ENCODE data around the gene VPS25.

DNA sequence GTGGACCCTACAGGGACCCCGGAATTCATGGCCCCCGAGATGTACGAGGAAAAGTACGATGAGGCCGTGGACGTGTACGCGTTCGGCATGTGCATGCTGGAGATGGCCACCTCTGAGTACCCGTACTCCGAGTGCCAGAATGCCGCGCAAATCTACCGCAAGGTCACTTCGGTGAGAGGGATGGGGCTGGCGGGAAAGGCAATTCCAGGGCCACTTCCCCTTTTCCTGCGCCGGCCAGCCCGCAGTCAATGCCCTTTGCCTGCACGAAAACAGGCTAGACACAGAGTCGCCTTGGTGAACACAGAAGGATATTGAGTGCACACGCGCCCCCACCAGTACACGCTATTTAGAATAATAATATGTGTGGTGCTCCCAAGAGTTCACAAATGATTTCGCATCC lies 11.2 kb downstream of the VPS25 start:
- TF ChIP-seq POLR2A (IDR thresholded peaks at IDR 0.05) (no peak), EP300 (IDR thresholded peaks at IDR 0.05; ENCODE audit: low read depth) (no peak)
